ENCODE results near the gene PSMD9. TPM values are rescaled to one million over a fixed set of nuclear protein-coding genes. Genes with fewer than 3 reads are reported as not detected.

Gene PSMD9
- total RNA-seq, 1 experiment from 2014 or later: 64.8 TPM

DNA sequence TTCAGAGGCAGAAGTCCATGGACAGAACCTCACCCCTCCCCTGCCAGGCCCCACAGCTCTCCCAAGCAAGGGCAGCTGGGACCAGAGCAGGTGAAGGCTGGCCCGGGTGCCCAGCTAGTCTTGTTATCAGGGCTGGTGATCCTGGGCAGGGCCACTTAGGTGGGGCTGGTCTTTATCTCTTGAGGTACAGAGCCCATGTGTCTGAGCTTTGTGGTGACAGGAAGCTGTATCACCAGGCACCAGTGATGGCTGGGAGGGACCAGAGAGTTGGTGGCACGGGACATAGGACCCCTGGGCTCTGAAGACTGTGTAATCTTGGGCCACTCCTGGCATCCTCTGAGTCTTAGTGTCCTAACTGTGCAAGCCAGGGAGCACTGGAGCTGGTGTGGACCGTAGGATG lies 17.1 kb upstream of the PSMD9 start:
- H2AFZ ChIP-seq: no peak overlapping the region
- H4K20me1 ChIP-seq (ENCODE audit: insufficient read depth): no peaks in the 10 kb centered on the region
- H3K4me1 ChIP-seq (replicated peaks; ENCODE audit: insufficient read depth): no peaks in the 10 kb centered on the region
- DNase-seq: no peak
- no peak overlapping the region for H3K4me2 ChIP-seq
- POLR2A ChIA-PET (ENCODE audit: unreplicated experiment): no interaction called here
- no TSS peak for BruUV-seq (replicated peaks)
- no peaks in the 10 kb centered on the region for H3K9me3 ChIP-seq (ENCODE audit: insufficient read depth, low read depth)
- intact Hi-C loops (cut with micrococcal nuclease; ENCODE audit: unreplicated experiment): no loop called here
- H3K27ac ChIP-seq: no peak overlapping the region
- no peaks in the 10 kb centered on the region for H3K27me3 ChIP-seq (ENCODE audit: insufficient read depth, low read depth)
- TF ChIP-seq, protein P1, sequence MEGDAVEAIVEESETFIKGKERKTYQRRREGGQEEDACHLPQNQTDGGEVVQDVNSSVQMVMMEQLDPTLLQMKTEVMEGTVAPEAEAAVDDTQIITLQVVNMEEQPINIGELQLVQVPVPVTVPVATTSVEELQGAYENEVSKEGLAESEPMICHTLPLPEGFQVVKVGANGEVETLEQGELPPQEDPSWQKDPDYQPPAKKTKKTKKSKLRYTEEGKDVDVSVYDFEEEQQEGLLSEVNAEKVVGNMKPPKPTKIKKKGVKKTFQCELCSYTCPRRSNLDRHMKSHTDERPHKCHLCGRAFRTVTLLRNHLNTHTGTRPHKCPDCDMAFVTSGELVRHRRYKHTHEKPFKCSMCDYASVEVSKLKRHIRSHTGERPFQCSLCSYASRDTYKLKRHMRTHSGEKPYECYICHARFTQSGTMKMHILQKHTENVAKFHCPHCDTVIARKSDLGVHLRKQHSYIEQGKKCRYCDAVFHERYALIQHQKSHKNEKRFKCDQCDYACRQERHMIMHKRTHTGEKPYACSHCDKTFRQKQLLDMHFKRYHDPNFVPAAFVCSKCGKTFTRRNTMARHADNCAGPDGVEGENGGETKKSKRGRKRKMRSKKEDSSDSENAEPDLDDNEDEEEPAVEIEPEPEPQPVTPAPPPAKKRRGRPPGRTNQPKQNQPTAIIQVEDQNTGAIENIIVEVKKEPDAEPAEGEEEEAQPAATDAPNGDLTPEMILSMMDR (conservative IDR thresholded peaks at IDR 0.05): no peak
- TF ChIP-seq EZH2 (IDR thresholded peaks at IDR 0.05; ENCODE audit: low read depth): no peak
- H3F3A ChIP-seq (ENCODE audit: insufficient read depth, low read depth): no peaks in the 10 kb centered on the region
- no peak overlapping the region for H3K4me3 ChIP-seq
- H3K9me2 ChIP-seq (ENCODE audit: insufficient read depth): no peaks in the 10 kb centered on the region
- CTCF ChIA-PET: no interaction called here
- H3K36me3 ChIP-seq (ENCODE audit: low read depth): no peaks in the 10 kb centered on the region
- no peaks in the 10 kb centered on the region for H3K79me2 ChIP-seq (ENCODE audit: low read depth)

DNA sequence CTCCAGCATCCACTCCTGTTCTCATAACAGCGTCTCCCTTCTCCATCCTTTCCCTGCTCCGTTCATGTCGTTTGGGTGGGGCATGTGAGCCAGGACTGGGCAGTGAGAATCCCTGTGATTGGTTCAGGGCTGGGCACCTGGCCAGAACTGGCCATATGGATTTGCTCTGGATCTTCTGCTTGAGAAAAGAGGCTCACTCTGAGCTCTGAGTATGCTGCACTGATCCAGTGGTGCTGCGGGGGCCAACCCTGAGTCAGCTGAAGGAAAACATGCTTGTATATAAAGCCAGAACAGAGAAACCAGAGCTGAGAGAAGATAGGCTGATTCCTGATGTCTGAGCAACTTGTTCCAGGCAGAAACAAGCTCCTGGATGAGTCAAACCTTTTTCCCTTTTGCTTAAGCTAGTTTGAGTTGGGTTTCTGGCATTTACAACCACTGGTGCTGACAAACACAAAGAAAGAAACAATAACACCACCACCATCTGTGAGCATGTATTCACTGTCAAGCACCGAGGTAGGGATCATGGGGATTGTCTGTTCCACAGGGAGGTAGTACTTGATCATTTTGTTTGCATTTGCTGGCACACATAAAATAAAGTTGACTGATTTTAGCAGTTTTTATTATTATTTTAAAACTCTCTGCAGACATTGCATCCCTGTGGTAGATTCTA lies 15.9 kb upstream of the PSMD9 start:
- TF ChIP-seq, protein P1 (conservative IDR thresholded peaks at IDR 0.05): no peak
- TF ChIP-seq EZH2 (IDR thresholded peaks at IDR 0.05; ENCODE audit: low read depth): no peak
- intact Hi-C loops (cut with micrococcal nuclease; ENCODE audit: unreplicated experiment): no loop called here
- H3K4me3 ChIP-seq: no peak overlapping the region
- H3K4me2 ChIP-seq: no peak overlapping the region
- BruUV-seq (replicated peaks): no TSS peak
- no peaks in the 10 kb centered on the region for H4K20me1 ChIP-seq (ENCODE audit: insufficient read depth)
- H3K27ac ChIP-seq: no peak overlapping the region
- POLR2A ChIA-PET (ENCODE audit: unreplicated experiment): no interaction called here
- CTCF ChIA-PET: no interaction called here
- H3K27me3 ChIP-seq (ENCODE audit: insufficient read depth, low read depth): no peaks in the 10 kb centered on the region
- H3K79me2 ChIP-seq (ENCODE audit: low read depth): no peaks in the 10 kb centered on the region
- peaks cover 1% of the 10 kb centered on the region; the same call in 1 of the 2 replicates for H3K4me1 ChIP-seq (replicated peaks; ENCODE audit: insufficient read depth)
- H2AFZ ChIP-seq: no peak overlapping the region
- DNase-seq: no peak
- no peaks in the 10 kb centered on the region for H3K36me3 ChIP-seq (ENCODE audit: low read depth)
- H3F3A ChIP-seq (ENCODE audit: insufficient read depth, low read depth): peaks cover 1% of the 10 kb centered on the region; the same call in 1 of the 2 replicates
- no peaks in the 10 kb centered on the region for H3K9me3 ChIP-seq (ENCODE audit: insufficient read depth, low read depth)
- H3K9me2 ChIP-seq (ENCODE audit: insufficient read depth): no peaks in the 10 kb centered on the region

DNA sequence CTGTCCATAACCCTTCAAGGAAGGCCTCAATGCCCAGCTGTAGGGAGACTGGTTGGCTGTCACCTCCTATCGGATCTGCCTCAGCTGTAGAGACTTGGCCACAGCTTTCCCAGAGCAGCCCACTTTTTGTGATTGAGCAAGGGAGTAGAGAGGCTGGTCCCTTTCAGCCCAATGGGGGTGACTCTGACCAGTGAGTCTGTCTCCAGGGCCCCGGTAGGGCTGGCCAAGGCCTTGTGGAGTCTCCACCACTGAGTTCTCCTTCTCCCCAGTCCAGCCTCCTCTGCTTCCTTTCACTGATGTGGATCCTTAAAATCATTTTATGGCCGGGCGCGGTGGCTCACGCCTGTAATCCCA lies 15.4 kb upstream of the PSMD9 start:
- POLR2A ChIA-PET (ENCODE audit: unreplicated experiment): no interaction called here
- intact Hi-C loops (cut with micrococcal nuclease; ENCODE audit: unreplicated experiment): no loop called here
- no TSS peak for BruUV-seq (replicated peaks)
- Histone ChIP-seq H3K79me2 (ENCODE audit: low read depth) (no peaks in the 10 kb centered on the region), H3K9me2 (ENCODE audit: insufficient read depth) (no peaks in the 10 kb centered on the region), H4K20me1 (ENCODE audit: insufficient read depth) (no peaks in the 10 kb centered on the region), H3K4me3 (no peak overlapping the region), H2AFZ (no peak overlapping the region), H3F3A (ENCODE audit: insufficient read depth, low read depth) (peaks cover 6% of the 10 kb centered on the region; the same call in 1 of the 2 replicates), H3K4me1 (replicated peaks; ENCODE audit: insufficient read depth) (peaks cover 6% of the 10 kb centered on the region; the same call in 1 of the 2 replicates), H3K36me3 (ENCODE audit: low read depth) (no peaks in the 10 kb centered on the region), H3K27me3 (ENCODE audit: insufficient read depth, low read depth) (no peaks in the 10 kb centered on the region), H3K9me3 (ENCODE audit: insufficient read depth, low read depth) (no peaks in the 10 kb centered on the region), H3K27ac (no peak overlapping the region), H3K4me2 (no peak overlapping the region)
- CTCF ChIA-PET: no interaction called here
- TF ChIP-seq, protein P1 (conservative IDR thresholded peaks at IDR 0.05): no peak
- TF ChIP-seq EZH2 (IDR thresholded peaks at IDR 0.05; ENCODE audit: low read depth): no peak
- no peak for DNase-seq
